Activated naive CD4-positive, alpha-beta T cell treated with anti-CD3 and anti-CD28 coated beads, Interleukin-2, amount 50 U/mL, for 16 hours (primary cell): ENCODE data around the gene SH3TC1.

Experiments used
- DNase-seq: peaks from one replicate; pipeline ENCODE4 v3.0.0-alpha.2; 2020

SH3TC1 gene

DNA sequence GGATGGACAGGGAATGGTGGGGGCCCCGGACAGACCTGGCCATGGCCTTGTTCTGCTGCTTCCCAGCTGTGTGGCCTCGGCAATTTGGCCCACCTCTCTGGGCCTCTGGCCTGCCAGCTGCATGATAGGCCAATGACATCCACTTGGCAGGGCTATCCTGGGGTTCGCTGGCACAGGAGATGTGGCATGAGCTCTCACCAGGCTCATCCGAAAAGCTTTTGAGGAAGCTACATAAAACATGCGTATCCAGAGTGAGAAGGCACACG is 18.1 kb downstream of the SH3TC1 start:
- no peak for DNase-seq

DNA sequence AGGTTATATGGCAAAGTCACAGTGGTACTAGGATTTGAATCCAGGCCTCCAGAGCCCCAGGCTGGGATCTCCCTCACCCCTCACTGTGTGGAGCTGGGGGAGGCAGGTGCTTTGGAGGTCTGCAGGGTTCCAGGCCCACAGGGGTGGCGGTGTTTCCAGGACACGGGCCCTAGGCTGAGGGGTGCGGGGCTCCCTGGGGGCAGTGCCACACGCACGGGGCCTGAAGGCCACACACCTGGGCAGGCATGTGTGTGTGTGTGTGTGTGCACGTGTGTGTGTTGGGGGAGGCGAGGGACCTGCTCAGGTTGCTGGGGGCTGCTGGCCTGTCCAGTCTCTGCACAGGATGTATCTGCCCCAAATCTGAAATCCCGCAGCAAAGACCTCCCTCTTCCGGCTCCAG is 18.8 kb downstream of the SH3TC1 start:
- no peak for DNase-seq

DNA sequence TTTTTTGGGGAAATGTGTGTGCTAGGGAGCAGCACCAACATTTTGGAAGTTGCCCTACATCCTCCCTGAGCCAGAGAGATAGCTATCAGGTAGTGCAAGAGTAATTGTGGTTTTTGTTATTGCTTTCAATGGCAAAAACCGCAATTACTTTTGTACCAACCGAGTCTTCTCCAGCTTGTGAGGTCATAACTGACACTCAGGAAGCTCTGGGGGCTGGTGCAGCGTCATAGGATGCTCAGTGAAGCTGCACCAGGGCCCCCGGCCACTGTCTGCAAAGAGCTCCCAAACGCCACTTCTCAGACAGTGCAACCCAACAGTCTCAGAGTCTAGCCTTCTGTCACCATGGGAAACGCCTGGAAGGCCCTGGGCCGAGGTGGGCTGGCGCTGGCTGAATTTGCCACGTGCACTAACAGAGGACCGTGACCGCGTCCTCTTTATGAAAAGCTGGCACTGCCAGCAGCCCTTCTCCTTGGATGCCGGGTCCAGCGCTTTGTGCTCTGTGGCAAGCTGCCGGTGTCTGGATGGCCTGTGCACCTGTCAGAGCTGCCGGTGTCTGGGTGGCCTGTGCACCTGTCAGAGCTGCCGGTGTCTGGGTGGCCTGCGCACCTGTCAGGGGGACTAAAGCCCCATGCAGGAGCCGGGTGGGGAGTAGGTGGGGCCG is 19.4 kb downstream of the SH3TC1 start:
- DNase-seq, result no peak

DNA sequence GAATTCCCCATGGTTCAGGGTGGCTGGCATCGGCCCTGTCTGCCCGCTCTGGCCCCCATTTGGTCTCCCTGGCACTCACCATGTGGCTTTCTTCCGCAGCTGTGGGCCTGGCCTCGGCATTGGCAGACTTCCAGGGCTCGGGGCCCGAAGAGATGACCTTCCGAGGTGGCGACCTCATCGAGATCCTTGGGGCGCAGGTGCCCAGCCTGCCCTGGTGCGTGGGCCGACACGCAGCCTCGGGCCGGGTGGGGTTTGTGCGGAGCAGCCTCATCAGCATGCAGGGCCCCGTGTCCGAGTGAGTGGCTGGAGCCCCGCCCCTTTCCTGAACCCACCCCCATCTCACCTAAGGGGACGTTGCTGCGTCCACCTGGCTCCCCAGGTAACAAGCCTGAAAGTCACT is 20.1 kb downstream of the SH3TC1 start:
- no peak for DNase-seq

DNA sequence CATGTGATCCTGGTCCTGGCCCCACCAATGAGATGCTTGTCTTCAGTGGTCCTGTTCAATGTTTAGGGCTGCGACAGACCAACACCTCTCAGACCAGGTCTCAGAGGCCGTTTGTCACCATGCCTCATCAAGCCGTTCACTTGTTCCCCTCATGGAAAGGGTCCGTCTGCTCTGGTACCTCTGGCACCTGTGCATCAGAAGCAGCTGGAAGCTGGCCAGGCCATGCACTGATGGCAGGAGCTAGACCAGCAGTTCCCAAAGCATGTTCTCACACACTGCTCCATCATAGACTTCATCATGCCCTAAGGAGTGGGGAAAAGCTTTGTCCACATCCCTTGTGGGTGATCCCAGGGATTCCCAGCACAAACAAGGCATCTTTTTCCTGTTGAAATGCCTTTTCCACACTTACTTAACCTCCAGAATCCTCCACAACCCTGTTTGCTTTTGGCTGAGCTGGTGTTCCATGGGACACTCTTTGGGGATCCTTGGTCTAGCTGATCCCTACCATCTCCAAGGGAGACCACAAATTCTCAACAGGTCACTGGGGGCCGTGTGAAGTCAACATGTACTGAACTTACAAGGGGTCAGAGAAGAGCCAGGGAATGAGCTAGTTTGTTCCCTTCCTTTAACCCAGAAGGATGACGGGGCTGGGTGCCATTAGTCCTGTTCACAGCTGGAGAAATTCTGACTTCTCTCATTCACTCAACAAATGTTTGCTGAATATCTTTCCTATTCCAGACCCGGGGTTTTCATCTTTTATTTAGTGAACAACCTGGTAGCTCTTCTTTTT is 21.8 kb downstream of the SH3TC1 start:
- no peak for DNase-seq

DNA sequence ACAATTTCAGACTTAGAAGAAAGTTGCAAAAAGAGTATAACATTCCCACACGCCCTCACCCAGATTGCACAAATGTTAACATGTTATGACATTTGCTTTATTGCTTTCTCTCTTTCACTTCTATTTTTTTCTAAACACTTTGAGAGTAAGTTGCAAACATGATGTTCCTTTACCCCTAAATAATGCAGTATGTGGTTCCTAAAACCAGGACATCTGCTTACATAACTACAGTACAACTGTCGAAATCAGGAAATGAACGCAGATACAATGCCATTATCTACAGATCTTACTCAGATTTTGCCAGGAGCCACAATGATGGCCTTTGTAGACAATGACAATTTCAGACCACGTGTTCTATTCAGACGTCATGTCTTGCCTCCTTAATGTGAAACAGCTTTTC is 22.4 kb downstream of the SH3TC1 start:
- no peak for DNase-seq

DNA sequence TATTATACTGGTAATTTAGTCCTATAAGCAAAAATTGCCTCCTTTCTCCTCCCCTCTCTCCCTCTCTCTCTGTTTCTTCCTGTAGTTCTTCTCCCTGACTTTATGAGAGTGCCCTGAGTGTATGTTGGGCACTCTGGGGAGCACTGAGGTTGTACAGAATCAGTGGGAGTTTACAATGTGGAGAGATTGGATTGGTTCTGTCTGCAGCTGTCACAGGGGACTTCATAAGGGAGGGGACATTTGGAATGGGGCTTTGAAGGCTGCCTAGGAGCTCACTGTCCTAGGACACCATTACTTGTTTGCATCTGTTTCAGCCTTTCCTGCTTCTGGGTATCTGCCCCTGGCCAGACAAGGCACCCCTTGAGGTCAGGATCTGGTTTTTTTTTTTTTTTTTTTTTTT is 22.9 kb downstream of the SH3TC1 start:
- DNase-seq, result no peak

DNA sequence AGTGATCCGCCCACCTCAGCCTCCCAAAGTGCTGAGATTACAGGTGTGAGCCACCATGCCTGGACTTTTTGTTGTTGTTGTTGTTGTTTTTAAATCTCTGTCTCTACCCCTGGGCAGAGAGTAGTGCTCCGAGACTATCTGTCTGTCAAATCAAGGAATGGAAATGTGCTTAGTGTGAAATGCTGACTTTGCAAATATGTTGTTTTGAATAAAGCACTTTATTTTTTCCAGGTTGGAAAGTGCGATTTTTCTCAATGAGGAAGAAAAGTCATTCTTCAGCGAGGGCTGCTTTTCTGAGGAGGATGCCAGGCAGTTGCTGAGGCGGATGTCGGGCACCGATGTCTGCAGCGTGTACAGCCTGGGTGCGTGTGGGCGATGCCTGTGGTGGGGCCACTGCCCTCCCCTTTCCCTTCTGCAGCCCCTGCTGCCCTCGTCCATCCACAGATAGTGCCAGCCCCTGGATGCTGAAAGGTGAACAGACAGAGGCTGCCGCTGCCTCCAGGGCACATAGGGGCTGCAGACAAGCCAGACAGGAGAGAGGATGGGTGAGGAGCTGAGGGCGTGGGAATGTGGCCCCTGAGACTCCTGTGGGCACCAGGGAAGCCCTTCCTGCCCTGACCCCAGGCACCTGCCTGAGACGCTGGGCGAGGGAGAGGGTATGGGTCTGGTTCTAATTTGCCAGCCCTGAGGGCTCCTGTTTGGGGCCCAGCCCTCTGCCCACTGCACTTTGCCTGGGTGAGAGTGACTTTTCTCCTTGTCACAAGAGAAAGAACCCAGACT is 23.7 kb downstream of the SH3TC1 start:
- DNase-seq, result no peak

DNA sequence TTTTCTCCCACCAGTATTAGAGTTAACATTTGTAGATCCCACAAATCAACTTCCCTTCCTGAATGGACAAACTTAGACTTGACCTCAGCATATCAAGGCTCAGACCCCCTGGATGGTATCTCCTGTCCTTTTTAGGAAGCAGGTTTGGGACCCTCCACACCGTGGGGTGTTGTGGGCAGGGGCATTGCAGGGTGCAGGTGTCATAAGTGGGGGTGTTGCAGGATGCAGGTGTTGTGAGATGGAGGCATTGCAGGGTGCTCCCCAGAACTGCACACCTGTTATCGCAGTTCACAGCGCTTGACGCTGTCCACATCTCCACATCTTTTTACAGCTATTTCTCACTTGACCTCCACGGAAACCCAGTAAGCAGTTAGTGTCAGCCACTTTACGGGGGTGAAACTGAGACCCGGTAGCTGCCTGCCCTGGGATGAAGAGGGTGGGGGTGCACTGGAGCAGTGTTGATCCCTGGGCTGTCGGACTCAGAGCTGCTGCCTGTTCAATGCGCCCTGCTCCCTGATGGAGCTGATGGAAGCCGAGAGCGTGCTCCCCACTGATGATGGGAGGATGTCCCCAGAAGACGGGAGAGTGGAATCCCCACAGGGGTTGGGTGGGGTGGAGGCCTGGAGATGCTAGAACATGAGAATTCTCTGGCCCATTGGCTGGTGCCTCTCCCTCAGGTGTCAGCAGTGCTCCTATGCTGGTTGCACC is 25.3 kb downstream of the SH3TC1 start:
- no peak for DNase-seq

DNA sequence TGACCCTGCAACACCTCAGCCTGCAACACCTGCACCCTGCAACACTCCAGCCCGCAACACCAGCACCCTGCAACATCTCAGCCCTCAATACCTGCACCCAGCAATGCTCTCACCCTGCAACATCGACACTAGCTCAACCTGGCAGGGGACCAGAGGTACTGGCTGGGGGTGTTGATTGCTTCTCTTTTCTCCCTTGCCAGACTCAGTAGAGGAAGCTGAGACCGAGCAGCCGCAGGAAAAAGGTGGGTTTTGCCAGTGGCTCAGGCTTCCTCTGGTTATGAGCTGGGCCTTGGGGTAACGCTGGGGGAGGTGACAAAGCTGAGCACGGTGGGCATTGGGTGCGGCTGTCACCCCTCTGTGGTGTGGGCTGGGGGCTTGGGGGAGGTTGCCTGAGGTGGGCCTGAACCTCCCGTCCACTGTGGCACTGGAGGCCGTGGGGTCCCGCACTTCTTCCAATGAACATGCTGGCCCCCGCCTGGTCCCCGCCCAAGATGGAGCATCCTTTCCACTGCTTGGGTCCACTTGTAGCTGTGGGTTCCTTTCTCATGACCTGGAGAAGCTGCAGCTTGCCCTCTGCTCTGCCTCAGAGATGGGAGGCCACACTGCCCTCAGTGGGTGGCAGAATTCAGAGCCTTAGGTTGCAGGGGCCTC is 26.0 kb downstream of the SH3TC1 start:
- no peak for DNase-seq

DNA sequence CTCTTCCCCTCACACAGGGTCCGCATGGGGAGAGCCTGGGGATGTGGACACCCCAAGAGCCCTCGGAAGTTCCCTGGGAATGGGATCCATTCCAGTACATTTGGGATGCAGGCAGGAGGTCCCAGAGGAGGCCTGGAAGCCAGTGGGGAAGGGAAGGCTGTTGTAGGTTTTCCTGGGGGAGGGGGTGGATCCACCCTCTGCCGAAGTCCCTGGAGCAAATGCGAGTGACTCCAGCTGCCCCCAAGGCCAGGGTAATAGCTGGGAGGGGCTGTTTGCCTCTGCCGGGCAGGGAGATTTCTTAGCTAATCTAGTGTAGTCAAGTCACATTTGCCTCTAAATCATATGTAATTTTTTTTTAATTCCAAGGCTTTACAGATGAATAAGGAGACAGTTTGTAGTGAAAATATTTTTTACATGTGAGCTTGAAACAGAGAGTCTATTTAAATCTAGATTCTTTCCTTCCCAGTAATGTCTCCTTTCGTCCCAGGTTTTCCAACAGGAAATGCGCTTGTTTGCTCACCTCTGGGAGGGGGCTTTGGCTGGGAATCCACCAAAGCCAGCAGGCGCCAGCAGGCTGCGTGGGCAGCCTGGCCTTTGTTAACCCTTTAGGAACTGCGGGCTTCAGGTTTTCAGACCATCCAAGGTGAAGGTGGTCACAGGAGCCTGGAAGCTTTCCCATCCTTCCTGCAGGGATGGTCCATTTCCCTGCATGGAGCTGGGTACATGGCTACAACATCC is 26.8 kb downstream of the SH3TC1 start:
- no peak for DNase-seq

DNA sequence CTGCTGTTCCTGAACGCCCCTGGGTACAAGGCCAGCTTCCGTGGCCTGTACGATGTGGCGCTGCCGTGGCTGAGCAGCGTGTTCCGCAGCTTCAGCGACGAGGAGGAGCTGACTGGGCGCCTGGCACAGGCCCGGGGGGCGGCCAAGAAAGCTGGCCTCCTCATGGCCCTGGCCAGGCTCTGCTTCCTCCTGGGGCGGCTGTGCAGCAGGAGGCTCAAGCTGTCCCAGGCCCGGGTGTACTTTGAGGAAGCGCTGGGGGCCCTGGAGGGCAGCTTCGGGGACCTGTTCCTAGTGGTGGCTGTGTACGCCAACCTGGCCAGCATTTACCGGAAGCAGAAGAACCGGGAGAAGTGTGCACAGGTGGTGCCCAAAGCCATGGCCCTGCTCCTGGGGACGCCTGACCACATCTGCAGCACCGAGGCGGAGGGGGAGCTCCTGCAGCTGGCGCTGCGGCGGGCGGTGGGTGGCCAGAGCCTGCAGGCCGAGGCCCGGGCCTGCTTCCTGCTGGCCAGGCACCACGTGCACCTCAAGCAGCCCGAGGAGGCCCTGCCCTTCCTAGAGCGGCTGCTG is 28.2 kb downstream of the SH3TC1 start:
- DNase-seq, result no peak

DNA sequence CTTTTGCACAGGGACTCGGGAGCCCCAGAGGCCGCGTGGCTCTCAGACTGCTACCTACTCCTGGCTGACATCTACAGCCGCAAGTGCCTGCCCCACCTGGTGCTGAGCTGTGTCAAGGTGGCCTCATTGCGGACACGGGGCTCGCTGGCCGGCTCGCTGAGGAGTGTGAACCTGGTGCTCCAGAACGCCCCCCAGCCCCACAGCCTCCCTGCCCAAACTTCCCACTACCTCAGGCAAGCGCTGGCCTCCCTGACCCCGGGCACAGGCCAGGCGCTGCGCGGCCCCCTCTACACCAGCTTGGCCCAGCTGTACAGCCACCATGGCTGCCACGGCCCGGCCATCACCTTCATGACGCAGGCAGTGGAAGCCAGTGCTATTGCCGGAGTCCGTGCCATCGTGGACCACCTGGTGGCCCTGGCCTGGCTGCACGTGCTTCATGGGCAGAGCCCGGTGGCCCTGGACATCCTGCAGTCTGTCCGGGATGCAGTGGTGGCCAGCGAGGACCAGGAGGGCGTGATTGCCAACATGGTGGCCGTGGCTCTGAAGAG is 28.8 kb downstream of the SH3TC1 start:
- no peak for DNase-seq

DNA sequence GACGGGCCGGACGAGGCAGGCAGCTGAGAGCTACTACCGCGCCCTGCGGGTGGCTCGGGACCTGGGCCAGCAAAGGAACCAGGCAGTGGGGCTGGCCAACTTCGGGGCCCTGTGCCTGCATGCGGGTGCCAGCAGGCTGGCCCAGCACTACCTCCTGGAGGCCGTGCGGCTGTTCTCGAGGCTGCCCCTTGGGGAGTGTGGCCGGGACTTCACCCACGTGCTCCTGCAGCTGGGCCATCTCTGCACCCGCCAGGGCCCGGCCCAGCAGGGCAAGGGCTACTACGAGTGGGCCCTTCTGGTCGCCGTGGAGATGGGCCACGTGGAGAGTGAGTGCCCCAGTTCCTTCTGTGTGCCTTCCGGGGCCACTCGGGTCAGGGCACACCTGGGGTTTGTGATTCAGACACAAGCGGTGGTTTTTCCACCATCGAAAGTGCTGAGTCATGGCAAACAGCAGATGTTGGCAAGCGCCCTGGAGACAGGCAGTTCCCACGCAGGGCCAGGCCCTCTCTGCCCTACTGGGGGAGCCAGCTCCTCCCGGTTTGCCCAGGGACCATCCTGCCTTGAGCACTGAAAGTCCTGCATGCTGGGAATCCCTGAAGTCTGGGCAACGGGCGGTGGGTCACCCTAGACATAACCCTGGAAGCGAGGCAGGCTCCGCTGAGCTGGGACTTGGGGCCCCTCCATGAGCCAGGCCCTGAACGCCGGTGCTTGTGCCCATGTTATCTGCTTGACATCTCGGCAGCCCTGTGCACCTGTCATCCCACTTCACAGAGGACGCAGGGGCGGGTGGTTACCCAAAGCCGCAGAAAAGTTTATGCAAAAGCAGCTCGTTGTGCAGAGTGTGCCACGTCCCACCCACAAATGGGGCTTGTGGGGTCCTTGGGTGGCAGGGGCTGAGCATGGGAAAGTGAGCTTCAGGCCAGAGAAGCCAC is 29.5 kb downstream of the SH3TC1 start:
- peak; percentile 82 for DNase-seq

DNA sequence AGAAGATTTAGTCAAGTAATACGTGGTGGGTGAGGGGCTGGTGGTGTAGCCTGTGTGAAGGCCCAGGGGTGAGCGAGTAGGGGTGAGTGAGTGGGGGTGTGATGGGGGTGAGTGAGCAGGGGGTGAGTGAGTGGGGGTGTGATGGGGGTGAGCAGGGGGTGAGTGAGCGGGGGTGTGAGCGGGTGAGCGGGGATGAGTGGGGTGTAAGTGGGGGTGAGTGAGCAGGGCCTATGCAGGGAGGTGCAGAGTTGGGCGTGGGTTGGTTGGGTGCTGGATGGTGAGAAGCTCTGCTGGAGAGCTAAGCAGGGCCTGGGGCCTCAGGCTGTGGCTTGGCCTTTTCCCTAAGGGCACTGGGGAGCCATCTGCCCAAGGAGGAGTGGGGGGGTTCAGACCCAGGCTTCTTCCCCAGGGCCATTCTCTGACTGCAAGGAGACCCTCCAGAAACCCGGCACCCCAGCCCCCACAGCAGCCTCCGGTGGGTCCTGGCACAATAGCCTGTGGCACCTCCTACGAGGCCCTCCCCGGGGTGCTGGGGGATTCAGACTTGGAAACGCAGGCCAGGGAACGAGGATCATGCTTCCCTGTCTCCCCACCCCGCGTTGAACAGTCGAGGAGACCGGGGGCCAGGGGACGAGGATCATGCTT is 30.4 kb downstream of the SH3TC1 start:
- DNase-seq, result peak; percentile 32

DNA sequence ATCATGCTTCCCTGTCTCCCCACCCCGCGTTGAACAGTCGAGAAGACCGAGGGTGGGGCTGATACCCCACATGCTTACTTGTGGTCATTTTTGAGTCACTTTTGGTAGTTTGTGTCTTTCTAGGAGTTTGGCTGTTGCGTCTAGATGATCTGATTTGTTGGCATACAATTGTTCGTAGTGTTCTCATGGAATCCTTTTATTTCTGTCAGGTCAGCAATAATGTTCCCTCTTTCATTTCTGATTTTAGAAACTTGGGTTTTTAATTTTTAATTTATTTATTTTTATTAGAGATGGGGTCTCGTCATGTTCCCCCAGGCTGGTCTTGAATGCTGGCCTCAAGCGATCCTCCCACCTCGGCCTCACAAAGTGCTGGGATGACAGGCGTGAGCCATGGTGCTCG is 30.9 kb downstream of the SH3TC1 start:
- DNase-seq, result no peak

DNA sequence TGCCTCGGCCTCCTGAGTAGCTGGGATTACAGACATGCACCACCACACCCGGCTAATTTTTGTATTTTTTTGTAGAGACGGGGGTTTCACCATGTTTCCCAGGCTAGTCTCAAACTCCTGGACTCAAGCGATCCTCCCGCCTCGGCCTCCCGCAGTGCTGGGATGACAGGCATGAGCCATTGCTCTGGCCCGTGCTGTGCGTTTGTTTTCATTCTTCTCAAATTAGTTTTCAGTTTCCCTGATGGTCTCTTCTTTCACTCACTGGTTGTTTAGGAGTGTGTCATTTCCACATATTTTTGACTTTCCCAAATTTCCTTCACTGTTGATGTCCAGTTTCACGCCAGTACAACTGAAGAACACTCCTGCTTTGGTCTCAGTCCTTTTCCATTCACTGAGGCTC is 31.8 kb downstream of the SH3TC1 start:
- DNase-seq, result no peak

DNA sequence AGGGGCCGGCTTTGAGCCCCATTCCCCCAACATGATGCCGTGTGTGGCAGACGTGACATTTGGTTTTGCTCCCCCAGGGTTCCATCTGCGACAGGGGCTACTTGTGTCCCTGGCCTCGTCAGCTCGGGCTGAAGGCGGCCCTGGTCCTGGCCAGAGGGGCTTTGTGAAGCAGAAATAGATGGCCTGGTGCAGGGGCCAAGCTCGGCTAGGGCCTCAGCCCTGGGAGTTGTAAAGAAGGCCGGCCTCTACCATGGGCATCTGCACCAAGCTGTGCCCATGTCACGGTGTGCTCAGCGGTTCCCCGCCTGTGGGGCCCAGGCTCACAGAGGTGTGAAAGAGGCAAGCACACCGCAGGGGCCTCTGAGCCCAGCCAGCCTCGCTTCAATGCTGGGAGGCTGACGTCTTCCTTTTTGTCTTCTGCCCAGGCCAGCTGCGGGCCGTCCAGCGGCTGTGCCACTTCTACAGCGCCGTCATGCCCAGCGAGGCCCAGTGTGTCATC is 32.5 kb downstream of the SH3TC1 start:
- no peak for DNase-seq

DNA sequence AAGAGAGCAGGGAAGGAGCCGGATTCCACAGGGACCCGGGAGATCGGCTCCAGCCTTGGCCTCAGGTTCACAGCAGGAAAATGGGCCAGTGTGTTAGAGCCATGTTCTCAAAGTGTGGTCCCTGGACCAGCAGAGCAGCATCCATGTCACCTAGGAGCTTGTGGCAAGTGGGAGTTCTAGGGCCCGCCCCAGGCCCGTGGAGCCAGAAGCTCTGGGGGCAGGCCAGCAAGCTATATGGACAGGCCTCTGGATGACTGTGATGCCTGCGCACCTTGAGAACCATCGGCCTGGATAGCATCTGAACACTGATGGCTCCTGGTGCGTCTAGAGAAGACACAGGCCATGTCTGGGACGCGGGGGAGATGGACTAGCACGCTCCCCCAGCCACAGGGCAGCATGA is 33.7 kb downstream of the SH3TC1 start:
- no peak for DNase-seq
